SK-N-SH (cell line): ENCODE data around the gene NECTIN1. TPM values are rescaled to one million over a fixed set of nuclear protein-coding genes. Genes with fewer than 3 reads are reported as not detected.

Experiments
- CTCF ChIA-PET: fragments of 300-600, 350-600 bp; formaldehyde crosslinking; extraction: SDS; loops from one replicate; lab custom pipeline; 2021; lab: Yijun Ruan, JAX
- POLR2A ChIA-PET: fragments of 350-600 bp; sonication (Branson Sonifier 250); formaldehyde crosslinking; extraction: SDS; loops from one replicate; lab custom pipeline; 2020; ENCODE audit warnings: antibody characterized with exemption, inconsistent platforms; lab: Yijun Ruan, JAX
- DNase-seq: peaks from one replicate; pipeline ENCODE4 v3.0.0; 2012
- H2AFZ ChIP-seq: fragments of 200-600 bp; sonication (generic); 2 replicates; pipeline ENCODE4 v1.8.1; 2016; ENCODE audit warnings: antibody characterized with exemption, mild to moderate bottlenecking, low read depth
- H3F3A ChIP-seq: fragments of 200-600 bp; sonication (generic); replicated peaks from 2 replicates; pipeline ENCODE3; 2016; ENCODE audit warnings: antibody characterized with exemption, mild to moderate bottlenecking; ENCODE audit not compliant: insufficient read depth
- H3K27ac ChIP-seq, 2 experiments: fragments of 200-500 bp in 1 of 2; fragments of 200-600 bp in 1 of 2; sonication (Bioruptor generic) in 1 of 2; sonication (generic), shearing (Covaris generic) in 1 of 2; 2 replicates each; pipeline versions ENCODE4 v1.5.1 to v1.6.1; 2014 to 2016; ENCODE audit warnings: low read depth in 2 of 2, inconsistent platforms in 1 of 2, low read length in 1 of 2, mild to moderate bottlenecking in 1 of 2, mixed read lengths in 1 of 2
- H3K27me3 ChIP-seq: fragments of 200-600 bp; sonication (generic), shearing (Covaris generic); 2 replicates; pipeline ENCODE4 v1.6.1; 2016; ENCODE audit warnings: mixed run types; ENCODE audit not compliant: insufficient read depth
- H3K36me3 ChIP-seq, 2 experiments: fragments of 200-500 bp in 1 of 2; fragments of 200-600 bp in 1 of 2; sonication (Bioruptor generic) in 1 of 2; sonication (generic) in 1 of 2; replicated peaks in 1 of 2; 2 replicates each; pipeline versions ENCODE3 to v1.5.1; 2014 to 2016; ENCODE audit warnings: low read length in 1 of 2, mild to moderate bottlenecking in 1 of 2; ENCODE audit not compliant: insufficient read depth in 2 of 2, control insufficient read depth in 1 of 2
- H3K4me1 ChIP-seq, 2 experiments: fragments of 200-500 bp in 1 of 2; fragments of 200-600 bp in 1 of 2; sonication (Bioruptor generic) in 1 of 2; sonication (generic), shearing (Covaris generic) in 1 of 2; 2 replicates each; pipeline versions ENCODE4 v1.5.1 to v1.6.1; 2014 to 2016; ENCODE audit warnings: low read depth in 1 of 2, low read length in 1 of 2, mixed run types in 1 of 2; ENCODE audit not compliant: insufficient read depth in 2 of 2, control insufficient read depth in 1 of 2
- H3K4me2 ChIP-seq: fragments of 200-600 bp; sonication (generic), shearing (Covaris generic); 2 replicates; pipeline ENCODE4 v1.6.1; 2017; ENCODE audit warnings: mixed run types
- H3K4me3 ChIP-seq, 2 experiments: fragments of 200-500 bp in 1 of 2; fragments of 200-600 bp in 1 of 2; sonication (Bioruptor generic) in 1 of 2; sonication (generic), shearing (Covaris generic) in 1 of 2; 2 replicates each; pipeline versions ENCODE4 v1.5.1 to v1.8.1; 2014 to 2016; ENCODE audit warnings: low read depth in 2 of 2, inconsistent platforms in 1 of 2, low read length in 1 of 2, mild to moderate bottlenecking in 1 of 2, mixed read lengths in 1 of 2, moderate library complexity in 1 of 2
- H3K79me2 ChIP-seq: fragments of 200-600 bp; sonication (generic); 2 replicates; pipeline ENCODE4 v1.8.1; 2017; ENCODE audit warnings: mild to moderate bottlenecking; ENCODE audit not compliant: insufficient read depth
- H3K9ac ChIP-seq: fragments of 200-600 bp; sonication (generic); 2 replicates; pipeline ENCODE4 v1.6.1; 2017; ENCODE audit warnings: mixed run types
- H3K9me2 ChIP-seq: fragments of 200-600 bp; sonication (generic); 2 replicates; pipeline ENCODE4 v1.6.1; 2017; ENCODE audit warnings: mixed run types
- H3K9me3 ChIP-seq: fragments of 200-600 bp; sonication (generic); 2 replicates; pipeline ENCODE4 v1.6.1; 2017; ENCODE audit warnings: mixed run types, mild to moderate bottlenecking, moderate library complexity
- H4K20me1 ChIP-seq: fragments of 200-600 bp; sonication (generic); 2 replicates; pipeline ENCODE4 v1.6.1; 2017; ENCODE audit warnings: mild to moderate bottlenecking, mixed run types; ENCODE audit not compliant: insufficient read depth
- CHD2 ChIP-seq: fragments of 150-350 bp; IDR thresholded peaks from 2 replicates; pipeline ENCODE4 v1.6.1; 2018; ENCODE audit warnings: low read length; ENCODE audit not compliant: partially characterized antibody
- FOXJ3 ChIP-seq: sonication (generic); formaldehyde crosslinking; IDR thresholded peaks from 2 replicates; pipeline ENCODE4 v1.5.1; 2020; ENCODE audit warnings: mild to moderate bottlenecking, missing genetic modification reagents
- FOXM1 ChIP-seq: IDR thresholded peaks from 2 replicates; pipeline ENCODE4 v1.4.0; 2012; ENCODE audit warnings: low read depth, mild to moderate bottlenecking
- GABPA ChIP-seq: IDR thresholded peaks from 2 replicates; pipeline ENCODE4 v1.4.0; 2012; ENCODE audit warnings: low read depth, mild to moderate bottlenecking
- GATA2 ChIP-seq: sonication (generic); formaldehyde crosslinking; IDR thresholded peaks from 2 replicates; pipeline ENCODE4 v1.5.0; 2020; ENCODE audit warnings: mild to moderate bottlenecking, missing genetic modification reagents
- JUND ChIP-seq: IDR thresholded peaks from 2 replicates; pipeline ENCODE4 v1.4.0; 2012
- MEF2A ChIP-seq: IDR thresholded peaks from 2 replicates; pipeline ENCODE4 v1.4.0; 2012; ENCODE audit warnings: low read depth, borderline replicate concordance
- NFIC ChIP-seq: IDR thresholded peaks from 2 replicates; pipeline ENCODE4 v1.4.0; 2012; ENCODE audit warnings: borderline replicate concordance
- POLR2AphosphoS5 ChIP-seq: IDR thresholded peaks from 2 replicates; pipeline ENCODE4 v1.6.1; 2012; ENCODE audit warnings: low read depth, low read length
- RAD21 ChIP-seq: IDR thresholded peaks from 2 replicates; pipeline ENCODE4 v1.6.1; 2012; ENCODE audit warnings: mild to moderate bottlenecking, low read length
- RXRA ChIP-seq: IDR thresholded peaks from 2 replicates; pipeline ENCODE4 v1.4.0; 2012; ENCODE audit warnings: low read depth, mild to moderate bottlenecking, borderline replicate concordance
- TAF1 ChIP-seq: IDR thresholded peaks from 2 replicates; pipeline ENCODE4 v1.6.1; 2012; ENCODE audit warnings: low read depth, mild to moderate bottlenecking, low read length, moderate library complexity, borderline replicate concordance
- TEAD4 ChIP-seq: IDR thresholded peaks from 2 replicates; pipeline ENCODE4 v1.4.0; 2012; ENCODE audit warnings: mild to moderate bottlenecking, borderline replicate concordance; ENCODE audit not compliant: insufficient read depth
- WGBS: methylation state at CpG from one replicate; pipeline ENCODE4 v1.1.6; 2017; ENCODE audit warnings: low lambda C conversion rate; 5-methylcytosine and 5-hydroxymethylcytosine counted together
- polyA plus RNA-seq, 3 experiments: library from polyadenylated mRNA; depleted of rRNA; stranded (reverse); fragments of >200 nt; gene quantifications; 2 replicates each; pipeline ENCODE4 v1.2.3, GENCODE V29; 2012
- TF ChIP-seq, protein P1 (sequence below): IDR thresholded peaks from 2 replicates; pipeline ENCODE4 v1.4.0; 2012; ENCODE audit warnings: low read depth
- TF ChIP-seq, protein P2 (sequence below): fragments of 150-350 bp; IDR thresholded peaks from 2 replicates; pipeline ENCODE4 v1.6.1; 2016; ENCODE audit warnings: mild to moderate bottlenecking, low read depth, low read length
- TF ChIP-seq, protein P3 (sequence below): IDR thresholded peaks from 2 replicates; pipeline ENCODE4 v1.4.0; 2012; ENCODE audit warnings: low read depth, borderline replicate concordance
- TF ChIP-seq, protein P4 (sequence below): IDR thresholded peaks from 2 replicates; pipeline ENCODE4 v1.6.1; 2012; ENCODE audit warnings: mild to moderate bottlenecking, low read depth, low read length, moderate library complexity
- TF ChIP-seq, protein P5 (sequence below): IDR thresholded peaks from 2 replicates; pipeline ENCODE4; 2012
- TF ChIP-seq, protein P6 (sequence below): fragments of 200-600 bp; sonication (generic); IDR thresholded peaks from 2 replicates; pipeline ENCODE4 v1.6.1; 2017; ENCODE audit warnings: antibody characterized with exemption, mild to moderate bottlenecking, moderate library complexity
- TF ChIP-seq, protein P7 (sequence below): IDR thresholded peaks from 2 replicates; pipeline ENCODE4 v1.4.0; 2012; ENCODE audit warnings: low read depth, borderline replicate concordance

Gene NECTIN1
- polyA plus RNA-seq, 1 of the 3 experiments (the other 2 are of a cell fraction) = 9.1 TPM

DNA sequence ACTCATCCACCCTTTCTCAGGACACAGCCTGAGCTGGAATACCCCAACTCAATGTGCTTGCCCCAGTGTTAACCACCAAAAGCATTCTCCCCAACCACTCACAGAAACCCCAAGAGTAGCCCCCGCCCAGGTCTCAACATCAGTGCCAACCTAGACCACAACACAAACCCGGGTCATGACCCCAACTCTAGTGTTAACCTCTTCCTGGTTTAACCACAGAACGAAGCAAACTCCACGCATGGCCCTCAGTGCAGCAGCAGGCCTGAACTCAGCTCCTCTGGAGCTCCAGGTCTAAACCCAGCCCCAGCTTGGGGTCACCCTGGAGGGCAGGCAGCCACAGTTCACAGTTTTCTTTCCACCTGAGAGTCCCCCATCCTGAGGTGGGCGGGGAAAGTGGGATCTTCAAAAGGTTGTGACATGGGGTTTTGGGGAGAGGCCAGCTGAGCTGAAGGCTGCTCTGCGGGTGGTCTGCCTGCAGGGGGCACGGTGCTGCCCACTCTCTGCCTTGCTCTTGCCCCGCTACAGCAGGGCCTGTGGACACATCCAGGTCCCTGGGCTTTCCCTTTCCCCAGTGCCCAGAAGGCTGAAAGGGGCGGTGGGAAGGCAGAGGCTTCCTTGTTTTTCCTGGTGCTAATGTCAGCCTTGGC, 37.9 kb downstream of the NECTIN1 start:
- Histone ChIP-seq H3K9me3 (no peaks in the 10 kb centered on the region), H3K27ac (no peak overlapping the region; a peak in 1 of 4 replicates), H3K36me3 (no peaks in the 10 kb centered on the region), H3K4me3 (no peak overlapping the region), H4K20me1 (no peaks in the 10 kb centered on the region), H3K9ac (no peak overlapping the region), H3K79me2 (no peaks in the 10 kb centered on the region), H3F3A (no peaks in the 10 kb centered on the region), H2AFZ (no peak overlapping the region), H3K4me1 (peaks cover 0 to 99% of the 10 kb centered on the region in 2 experiments; a peak in 1 of 4 replicates), H3K4me2 (no peak overlapping the region), H3K27me3 (no peaks in the 10 kb centered on the region), H3K9me2 (no peaks in the 10 kb centered on the region)
- TF ChIP-seq, protein P1, sequence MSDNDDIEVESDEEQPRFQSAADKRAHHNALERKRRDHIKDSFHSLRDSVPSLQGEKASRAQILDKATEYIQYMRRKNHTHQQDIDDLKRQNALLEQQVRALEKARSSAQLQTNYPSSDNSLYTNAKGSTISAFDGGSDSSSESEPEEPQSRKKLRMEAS = no peak
- TF ChIP-seq TEAD4 (no peak), FOXJ3 (CRISPR knock-in tag) (no peak), CHD2 (no peak), RXRA (no peak), GABPA (no peak), NFIC (no peak), POLR2AphosphoS5 (no peak), MEF2A (no peak), FOXM1 (no peak), RAD21 (no peak), TAF1 (no peak), JUND (no peak), GATA2 (CRISPR knock-in tag) (no peak)
- TF ChIP-seq, protein P2, sequence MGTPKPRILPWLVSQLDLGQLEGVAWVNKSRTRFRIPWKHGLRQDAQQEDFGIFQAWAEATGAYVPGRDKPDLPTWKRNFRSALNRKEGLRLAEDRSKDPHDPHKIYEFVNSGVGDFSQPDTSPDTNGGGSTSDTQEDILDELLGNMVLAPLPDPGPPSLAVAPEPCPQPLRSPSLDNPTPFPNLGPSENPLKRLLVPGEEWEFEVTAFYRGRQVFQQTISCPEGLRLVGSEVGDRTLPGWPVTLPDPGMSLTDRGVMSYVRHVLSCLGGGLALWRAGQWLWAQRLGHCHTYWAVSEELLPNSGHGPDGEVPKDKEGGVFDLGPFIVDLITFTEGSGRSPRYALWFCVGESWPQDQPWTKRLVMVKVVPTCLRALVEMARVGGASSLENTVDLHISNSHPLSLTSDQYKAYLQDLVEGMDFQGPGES = no peak
- TF ChIP-seq, protein P3, sequence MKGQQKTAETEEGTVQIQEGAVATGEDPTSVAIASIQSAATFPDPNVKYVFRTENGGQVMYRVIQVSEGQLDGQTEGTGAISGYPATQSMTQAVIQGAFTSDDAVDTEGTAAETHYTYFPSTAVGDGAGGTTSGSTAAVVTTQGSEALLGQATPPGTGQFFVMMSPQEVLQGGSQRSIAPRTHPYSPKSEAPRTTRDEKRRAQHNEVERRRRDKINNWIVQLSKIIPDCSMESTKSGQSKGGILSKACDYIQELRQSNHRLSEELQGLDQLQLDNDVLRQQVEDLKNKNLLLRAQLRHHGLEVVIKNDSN = no peak
- TF ChIP-seq, protein P4, sequence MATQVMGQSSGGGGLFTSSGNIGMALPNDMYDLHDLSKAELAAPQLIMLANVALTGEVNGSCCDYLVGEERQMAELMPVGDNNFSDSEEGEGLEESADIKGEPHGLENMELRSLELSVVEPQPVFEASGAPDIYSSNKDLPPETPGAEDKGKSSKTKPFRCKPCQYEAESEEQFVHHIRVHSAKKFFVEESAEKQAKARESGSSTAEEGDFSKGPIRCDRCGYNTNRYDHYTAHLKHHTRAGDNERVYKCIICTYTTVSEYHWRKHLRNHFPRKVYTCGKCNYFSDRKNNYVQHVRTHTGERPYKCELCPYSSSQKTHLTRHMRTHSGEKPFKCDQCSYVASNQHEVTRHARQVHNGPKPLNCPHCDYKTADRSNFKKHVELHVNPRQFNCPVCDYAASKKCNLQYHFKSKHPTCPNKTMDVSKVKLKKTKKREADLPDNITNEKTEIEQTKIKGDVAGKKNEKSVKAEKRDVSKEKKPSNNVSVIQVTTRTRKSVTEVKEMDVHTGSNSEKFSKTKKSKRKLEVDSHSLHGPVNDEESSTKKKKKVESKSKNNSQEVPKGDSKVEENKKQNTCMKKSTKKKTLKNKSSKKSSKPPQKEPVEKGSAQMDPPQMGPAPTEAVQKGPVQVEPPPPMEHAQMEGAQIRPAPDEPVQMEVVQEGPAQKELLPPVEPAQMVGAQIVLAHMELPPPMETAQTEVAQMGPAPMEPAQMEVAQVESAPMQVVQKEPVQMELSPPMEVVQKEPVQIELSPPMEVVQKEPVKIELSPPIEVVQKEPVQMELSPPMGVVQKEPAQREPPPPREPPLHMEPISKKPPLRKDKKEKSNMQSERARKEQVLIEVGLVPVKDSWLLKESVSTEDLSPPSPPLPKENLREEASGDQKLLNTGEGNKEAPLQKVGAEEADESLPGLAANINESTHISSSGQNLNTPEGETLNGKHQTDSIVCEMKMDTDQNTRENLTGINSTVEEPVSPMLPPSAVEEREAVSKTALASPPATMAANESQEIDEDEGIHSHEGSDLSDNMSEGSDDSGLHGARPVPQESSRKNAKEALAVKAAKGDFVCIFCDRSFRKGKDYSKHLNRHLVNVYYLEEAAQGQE = no peak
- TF ChIP-seq, protein P5, sequence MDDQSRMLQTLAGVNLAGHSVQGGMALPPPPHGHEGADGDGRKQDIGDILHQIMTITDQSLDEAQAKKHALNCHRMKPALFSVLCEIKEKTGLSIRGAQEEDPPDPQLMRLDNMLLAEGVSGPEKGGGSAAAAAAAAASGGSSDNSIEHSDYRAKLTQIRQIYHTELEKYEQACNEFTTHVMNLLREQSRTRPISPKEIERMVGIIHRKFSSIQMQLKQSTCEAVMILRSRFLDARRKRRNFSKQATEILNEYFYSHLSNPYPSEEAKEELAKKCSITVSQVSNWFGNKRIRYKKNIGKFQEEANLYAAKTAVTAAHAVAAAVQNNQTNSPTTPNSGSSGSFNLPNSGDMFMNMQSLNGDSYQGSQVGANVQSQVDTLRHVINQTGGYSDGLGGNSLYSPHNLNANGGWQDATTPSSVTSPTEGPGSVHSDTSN = no peak
- TF ChIP-seq, protein P6, sequence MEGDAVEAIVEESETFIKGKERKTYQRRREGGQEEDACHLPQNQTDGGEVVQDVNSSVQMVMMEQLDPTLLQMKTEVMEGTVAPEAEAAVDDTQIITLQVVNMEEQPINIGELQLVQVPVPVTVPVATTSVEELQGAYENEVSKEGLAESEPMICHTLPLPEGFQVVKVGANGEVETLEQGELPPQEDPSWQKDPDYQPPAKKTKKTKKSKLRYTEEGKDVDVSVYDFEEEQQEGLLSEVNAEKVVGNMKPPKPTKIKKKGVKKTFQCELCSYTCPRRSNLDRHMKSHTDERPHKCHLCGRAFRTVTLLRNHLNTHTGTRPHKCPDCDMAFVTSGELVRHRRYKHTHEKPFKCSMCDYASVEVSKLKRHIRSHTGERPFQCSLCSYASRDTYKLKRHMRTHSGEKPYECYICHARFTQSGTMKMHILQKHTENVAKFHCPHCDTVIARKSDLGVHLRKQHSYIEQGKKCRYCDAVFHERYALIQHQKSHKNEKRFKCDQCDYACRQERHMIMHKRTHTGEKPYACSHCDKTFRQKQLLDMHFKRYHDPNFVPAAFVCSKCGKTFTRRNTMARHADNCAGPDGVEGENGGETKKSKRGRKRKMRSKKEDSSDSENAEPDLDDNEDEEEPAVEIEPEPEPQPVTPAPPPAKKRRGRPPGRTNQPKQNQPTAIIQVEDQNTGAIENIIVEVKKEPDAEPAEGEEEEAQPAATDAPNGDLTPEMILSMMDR = no peak
- TF ChIP-seq, protein P7, sequence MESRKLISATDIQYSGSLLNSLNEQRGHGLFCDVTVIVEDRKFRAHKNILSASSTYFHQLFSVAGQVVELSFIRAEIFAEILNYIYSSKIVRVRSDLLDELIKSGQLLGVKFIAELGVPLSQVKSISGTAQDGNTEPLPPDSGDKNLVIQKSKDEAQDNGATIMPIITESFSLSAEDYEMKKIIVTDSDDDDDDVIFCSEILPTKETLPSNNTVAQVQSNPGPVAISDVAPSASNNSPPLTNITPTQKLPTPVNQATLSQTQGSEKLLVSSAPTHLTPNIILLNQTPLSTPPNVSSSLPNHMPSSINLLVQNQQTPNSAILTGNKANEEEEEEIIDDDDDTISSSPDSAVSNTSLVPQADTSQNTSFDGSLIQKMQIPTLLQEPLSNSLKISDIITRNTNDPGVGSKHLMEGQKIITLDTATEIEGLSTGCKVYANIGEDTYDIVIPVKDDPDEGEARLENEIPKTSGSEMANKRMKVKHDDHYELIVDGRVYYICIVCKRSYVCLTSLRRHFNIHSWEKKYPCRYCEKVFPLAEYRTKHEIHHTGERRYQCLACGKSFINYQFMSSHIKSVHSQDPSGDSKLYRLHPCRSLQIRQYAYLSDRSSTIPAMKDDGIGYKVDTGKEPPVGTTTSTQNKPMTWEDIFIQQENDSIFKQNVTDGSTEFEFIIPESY = no peak
- ChIA-PET POLR2A (interaction anchor here (1.0 kb wide), 1 partner anchor 38 kb away, joined by 3 read pairs; the partner anchor contains the start of gene NECTIN1), CTCF (interaction anchor here (1.1 to 2.7 kb wide), 7 partner anchors 9 to 310 kb away, joined by 4 to 15 read pairs (median 5); partner anchors contain the start of genes NECTIN1 and USP2)
- WGBS = 87% methylated on average over 7 of the region's 9 CpGs
- DNase-seq = no peak
